Keratinocyte (primary cell): ENCODE measurements around the gene SOX18.

ENCODE experiments used
- EZH2 ChIP-seq: IDR thresholded peaks from one replicate; pipeline ENCODE4 v1.6.1; 2012; ENCODE audit warnings: inconsistent platforms, mild to moderate bottlenecking, low read length, moderate library complexity
- TF ChIP-seq, protein P1 (sequence below), 3 experiments: IDR thresholded peaks in 1 of 3; conservative IDR thresholded peaks in 1 of 3; optimal IDR thresholded peaks in 1 of 3; 2 replicates in 2 of 3; 3 replicates in 1 of 3; pipeline versions ENCODE3 to v1.5.1; 2011; ENCODE audit warnings: low read length in 3 of 3, mild to moderate bottlenecking in 3 of 3, moderate library complexity in 2 of 3, control low read depth in 1 of 3, inconsistent platforms in 1 of 3; ENCODE audit not compliant: insufficient read depth in 2 of 3; ENCODE audit errors: extremely low read depth in 1 of 3

DNA sequence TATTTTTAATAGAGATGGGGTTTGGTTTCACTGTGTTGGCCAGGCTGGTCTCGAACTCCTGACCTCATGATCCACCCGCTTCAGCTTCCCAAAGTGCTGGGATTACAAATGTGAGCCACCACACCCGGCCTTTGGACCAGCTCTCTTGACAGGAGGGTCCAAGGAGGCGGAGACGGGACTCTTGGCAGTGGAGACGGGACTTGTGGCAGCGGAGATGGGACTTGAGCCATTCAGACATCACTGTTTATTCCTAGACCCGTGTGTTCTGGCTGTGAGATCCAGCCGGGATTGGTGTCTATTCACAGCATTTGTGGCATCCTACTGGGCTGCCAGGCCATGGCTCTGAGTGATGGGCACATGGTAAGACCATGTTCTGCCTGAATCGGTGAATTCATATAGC, 42.9 kb downstream of the SOX18 start:
- TF ChIP-seq, protein P1, sequence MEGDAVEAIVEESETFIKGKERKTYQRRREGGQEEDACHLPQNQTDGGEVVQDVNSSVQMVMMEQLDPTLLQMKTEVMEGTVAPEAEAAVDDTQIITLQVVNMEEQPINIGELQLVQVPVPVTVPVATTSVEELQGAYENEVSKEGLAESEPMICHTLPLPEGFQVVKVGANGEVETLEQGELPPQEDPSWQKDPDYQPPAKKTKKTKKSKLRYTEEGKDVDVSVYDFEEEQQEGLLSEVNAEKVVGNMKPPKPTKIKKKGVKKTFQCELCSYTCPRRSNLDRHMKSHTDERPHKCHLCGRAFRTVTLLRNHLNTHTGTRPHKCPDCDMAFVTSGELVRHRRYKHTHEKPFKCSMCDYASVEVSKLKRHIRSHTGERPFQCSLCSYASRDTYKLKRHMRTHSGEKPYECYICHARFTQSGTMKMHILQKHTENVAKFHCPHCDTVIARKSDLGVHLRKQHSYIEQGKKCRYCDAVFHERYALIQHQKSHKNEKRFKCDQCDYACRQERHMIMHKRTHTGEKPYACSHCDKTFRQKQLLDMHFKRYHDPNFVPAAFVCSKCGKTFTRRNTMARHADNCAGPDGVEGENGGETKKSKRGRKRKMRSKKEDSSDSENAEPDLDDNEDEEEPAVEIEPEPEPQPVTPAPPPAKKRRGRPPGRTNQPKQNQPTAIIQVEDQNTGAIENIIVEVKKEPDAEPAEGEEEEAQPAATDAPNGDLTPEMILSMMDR (optimal IDR thresholded peaks at IDR 0.05 in 1 of 3, IDR thresholded peaks at IDR 0.05 in 1 of 3, conservative IDR thresholded peaks at IDR 0.05 in 1 of 3; ENCODE audit: extremely low read depth in 1 of 3, insufficient read depth in 2 of 3, low read length in 3 of 3), result no peak
- TF ChIP-seq EZH2, result no peak
